ENCODE results near the gene TRMT6.

- no peak for TF ChIP-seq POLR2A (IDR thresholded peaks at IDR 0.05)
- TF ChIP-seq, protein P1, sequence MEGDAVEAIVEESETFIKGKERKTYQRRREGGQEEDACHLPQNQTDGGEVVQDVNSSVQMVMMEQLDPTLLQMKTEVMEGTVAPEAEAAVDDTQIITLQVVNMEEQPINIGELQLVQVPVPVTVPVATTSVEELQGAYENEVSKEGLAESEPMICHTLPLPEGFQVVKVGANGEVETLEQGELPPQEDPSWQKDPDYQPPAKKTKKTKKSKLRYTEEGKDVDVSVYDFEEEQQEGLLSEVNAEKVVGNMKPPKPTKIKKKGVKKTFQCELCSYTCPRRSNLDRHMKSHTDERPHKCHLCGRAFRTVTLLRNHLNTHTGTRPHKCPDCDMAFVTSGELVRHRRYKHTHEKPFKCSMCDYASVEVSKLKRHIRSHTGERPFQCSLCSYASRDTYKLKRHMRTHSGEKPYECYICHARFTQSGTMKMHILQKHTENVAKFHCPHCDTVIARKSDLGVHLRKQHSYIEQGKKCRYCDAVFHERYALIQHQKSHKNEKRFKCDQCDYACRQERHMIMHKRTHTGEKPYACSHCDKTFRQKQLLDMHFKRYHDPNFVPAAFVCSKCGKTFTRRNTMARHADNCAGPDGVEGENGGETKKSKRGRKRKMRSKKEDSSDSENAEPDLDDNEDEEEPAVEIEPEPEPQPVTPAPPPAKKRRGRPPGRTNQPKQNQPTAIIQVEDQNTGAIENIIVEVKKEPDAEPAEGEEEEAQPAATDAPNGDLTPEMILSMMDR (IDR thresholded peaks at IDR 0.05) = no peak
These were observed 19.6 kb upstream of the TRMT6 start for GRCh38 chr20:5969940-5970339.
